Nephron progenitor cell (in vitro differentiated cells): ENCODE measurements around the gene CCND3.
A peak's percentile ranks its signal among the peaks of the same experiment; 100 is the strongest.

ENCODE experiments used
- DNase-seq: peaks from one replicate; pipeline ENCODE4 v3.0.0; 2021
- H3K27ac Mint-ChIP-seq: 2 replicates; pipeline ENCODE4 v1.8.0; 2021; ENCODE audit warnings: mild to moderate bottlenecking, moderate library complexity, mixed read lengths
- H3K27me3 Mint-ChIP-seq: 2 replicates; pipeline ENCODE4 v1.8.0; 2021; ENCODE audit warnings: mild to moderate bottlenecking, low read depth, mixed read lengths; ENCODE audit not compliant: poor library complexity
- H3K36me3 Mint-ChIP-seq: 2 replicates; pipeline ENCODE4 v1.8.0; 2021; ENCODE audit warnings: low read depth, mixed read lengths
- H3K4me1 Mint-ChIP-seq: 2 replicates; pipeline ENCODE4 v1.8.0; 2021; ENCODE audit warnings: mixed read lengths
- H3K4me3 Mint-ChIP-seq: 2 replicates; pipeline ENCODE4 v1.8.0; 2021; ENCODE audit warnings: mild to moderate bottlenecking, moderate library complexity, mixed read lengths
- H3K9me3 Mint-ChIP-seq: 2 replicates; pipeline ENCODE4 v1.8.0; 2021; ENCODE audit warnings: mild to moderate bottlenecking, moderate library complexity, mixed read lengths
- TF ChIP-seq, protein P1 (sequence below): fragments of 200-600 bp; sonication (generic); IDR thresholded peaks from 2 replicates; pipeline ENCODE4 v1.5.0; 2021; ENCODE audit warnings: antibody characterized with exemption

The CCND3 gene

DNA sequence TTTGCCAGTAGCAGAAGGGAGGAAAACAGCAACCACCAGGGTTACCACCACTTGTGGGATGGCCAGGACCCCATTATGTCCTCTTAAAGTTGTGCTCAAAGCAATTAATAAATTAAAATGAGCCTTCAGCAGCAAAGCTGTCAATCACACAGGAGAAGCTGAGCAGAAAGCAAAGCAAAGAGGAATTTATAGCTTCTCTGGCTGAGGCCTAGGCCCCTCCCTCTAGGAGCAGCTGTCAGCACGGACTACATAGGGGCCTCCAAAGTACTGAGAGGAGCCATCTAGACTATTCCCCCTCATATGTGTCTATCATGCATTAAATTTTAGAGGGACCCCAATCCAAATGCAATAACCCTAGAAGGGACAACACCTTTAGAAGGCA is 6.4 kb downstream of the CCND3 start:
- DNase-seq, result no peak
- Mint-ChIP-seq H3K27me3 (peaks cover 6% of the 10 kb centered on the region), H3K36me3 (peaks cover 35% of the 10 kb centered on the region), H3K4me3 (no peak overlapping the region), H3K9me3 (no peaks in the 10 kb centered on the region), H3K27ac (peak overlapping the region; percentile 52), H3K4me1 (peaks cover 31% of the 10 kb centered on the region)
- TF ChIP-seq, protein P1, sequence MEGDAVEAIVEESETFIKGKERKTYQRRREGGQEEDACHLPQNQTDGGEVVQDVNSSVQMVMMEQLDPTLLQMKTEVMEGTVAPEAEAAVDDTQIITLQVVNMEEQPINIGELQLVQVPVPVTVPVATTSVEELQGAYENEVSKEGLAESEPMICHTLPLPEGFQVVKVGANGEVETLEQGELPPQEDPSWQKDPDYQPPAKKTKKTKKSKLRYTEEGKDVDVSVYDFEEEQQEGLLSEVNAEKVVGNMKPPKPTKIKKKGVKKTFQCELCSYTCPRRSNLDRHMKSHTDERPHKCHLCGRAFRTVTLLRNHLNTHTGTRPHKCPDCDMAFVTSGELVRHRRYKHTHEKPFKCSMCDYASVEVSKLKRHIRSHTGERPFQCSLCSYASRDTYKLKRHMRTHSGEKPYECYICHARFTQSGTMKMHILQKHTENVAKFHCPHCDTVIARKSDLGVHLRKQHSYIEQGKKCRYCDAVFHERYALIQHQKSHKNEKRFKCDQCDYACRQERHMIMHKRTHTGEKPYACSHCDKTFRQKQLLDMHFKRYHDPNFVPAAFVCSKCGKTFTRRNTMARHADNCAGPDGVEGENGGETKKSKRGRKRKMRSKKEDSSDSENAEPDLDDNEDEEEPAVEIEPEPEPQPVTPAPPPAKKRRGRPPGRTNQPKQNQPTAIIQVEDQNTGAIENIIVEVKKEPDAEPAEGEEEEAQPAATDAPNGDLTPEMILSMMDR, result no peak

DNA sequence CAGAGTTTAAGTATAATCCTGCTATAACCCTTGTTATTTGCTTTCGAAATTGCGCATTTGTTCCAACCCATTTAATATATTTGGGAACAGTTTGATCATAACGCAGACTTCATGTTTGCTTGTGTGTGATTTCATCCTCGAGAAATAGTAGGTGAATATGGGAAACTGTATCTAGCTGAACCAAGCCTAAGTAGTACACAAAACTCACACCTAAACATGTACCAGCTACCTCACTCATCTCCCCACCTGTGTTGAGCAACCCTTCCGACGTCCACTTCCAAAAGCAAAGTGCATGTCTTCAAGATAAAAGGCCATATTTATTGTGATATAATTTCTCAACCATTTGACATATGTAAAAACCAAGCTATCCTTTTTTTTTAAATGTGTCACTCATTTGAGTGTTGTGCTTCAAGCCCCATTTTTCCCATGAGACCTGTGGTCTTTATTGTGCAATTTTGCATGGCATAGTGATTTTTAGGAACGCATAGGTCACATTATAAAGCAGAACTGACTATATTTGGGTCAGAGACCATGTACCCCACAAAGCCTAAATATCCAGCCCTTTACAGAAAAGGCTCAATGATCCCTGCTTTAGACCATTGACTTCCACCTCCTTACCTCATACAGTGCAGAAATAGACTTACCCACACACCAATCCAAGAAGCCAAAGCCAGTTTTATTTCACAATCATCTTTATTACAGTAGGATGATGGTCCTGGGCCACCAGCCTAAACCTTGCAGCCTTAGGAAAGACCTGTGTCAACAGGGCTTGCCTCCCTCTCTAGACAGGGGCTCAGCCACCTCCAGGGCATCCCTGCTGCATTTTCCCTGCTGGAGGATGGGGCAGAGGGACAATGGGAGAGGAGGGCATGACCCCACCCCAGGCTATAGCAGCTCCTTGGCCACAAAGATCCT is 7.1 kb downstream of the CCND3 start:
- no peaks in the 10 kb centered on the region for H3K9me3 Mint-ChIP-seq
- no peaks in the 10 kb centered on the region for H3K27me3 Mint-ChIP-seq
- H3K4me3 Mint-ChIP-seq, result no peak overlapping the region
- peak overlapping the region; percentile 52 for H3K27ac Mint-ChIP-seq
- H3K4me1 Mint-ChIP-seq, result peaks cover 25% of the 10 kb centered on the region
- TF ChIP-seq, protein P1, result no peak
- H3K36me3 Mint-ChIP-seq, result peaks cover 38% of the 10 kb centered on the region
- no peak for DNase-seq

DNA sequence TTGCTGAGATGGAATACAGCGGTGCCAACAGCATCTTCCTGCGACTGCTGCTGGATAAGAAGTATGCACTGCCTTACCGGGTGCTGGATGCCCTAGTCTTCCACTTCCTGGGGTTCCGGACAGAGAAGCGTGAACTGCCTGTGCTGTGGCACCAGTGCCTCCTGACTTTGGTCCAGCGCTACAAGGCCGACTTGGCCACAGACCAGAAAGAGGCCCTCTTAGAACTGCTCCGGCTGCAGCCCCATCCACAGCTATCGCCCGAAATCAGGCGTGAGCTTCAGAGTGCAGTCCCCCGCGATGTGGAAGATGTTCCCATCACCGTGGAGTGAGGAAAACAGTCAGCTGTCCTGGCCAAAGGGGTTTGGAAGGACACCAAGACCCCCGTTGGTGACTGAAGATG is 9.2 kb downstream of the CCND3 start:
- Mint-ChIP-seq H3K36me3 (peaks cover 57% of the 10 kb centered on the region), H3K9me3 (no peaks in the 10 kb centered on the region), H3K27ac (no peak overlapping the region), H3K4me1 (peaks cover 9% of the 10 kb centered on the region), H3K4me3 (no peak overlapping the region), H3K27me3 (no peaks in the 10 kb centered on the region)
- DNase-seq, result no peak
- TF ChIP-seq, protein P1, result no peak

DNA sequence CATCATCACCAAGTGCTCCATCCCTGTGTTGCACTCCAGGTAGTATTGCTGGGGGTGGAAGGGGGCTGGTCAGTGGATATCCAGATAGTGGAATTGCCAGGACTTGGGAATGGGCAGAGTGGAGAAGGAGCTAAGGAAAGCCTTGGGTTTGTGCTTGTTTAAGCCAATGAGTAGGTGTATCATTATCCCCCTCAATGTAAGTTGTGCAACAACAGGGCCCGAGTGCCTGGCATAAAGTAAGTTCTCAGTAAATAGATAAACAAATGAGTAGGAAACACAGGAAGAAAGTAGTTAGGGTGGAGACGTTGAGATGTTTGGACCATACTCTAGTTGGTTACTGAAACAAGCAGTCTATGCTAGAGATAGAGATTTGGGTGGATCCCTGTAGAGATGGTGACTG is 9.8 kb downstream of the CCND3 start:
- no peak overlapping the region for H3K27ac Mint-ChIP-seq
- no peak for DNase-seq

DNA sequence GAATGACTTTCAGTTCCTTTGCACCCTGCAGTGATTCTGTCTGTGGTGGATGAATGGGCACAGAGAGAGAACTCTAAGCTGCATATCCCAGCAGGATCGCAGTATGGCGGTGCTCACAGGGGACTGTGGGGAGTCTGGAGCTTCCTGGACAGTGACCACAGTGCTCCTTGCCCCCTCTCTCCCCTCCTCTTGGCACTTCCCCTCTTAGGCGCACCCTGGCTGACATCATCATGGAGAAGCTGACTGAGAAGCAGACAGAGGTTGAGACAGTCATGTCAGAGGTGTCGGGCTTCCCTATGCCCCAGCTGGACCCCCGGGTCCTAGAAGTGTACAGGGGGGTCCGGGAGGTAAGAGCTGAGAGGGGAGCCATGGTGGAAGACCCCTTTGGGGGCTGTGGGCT is 11.7 kb downstream of the CCND3 start:
- TF ChIP-seq, protein P1, result no peak
- DNase-seq, result no peak
- Mint-ChIP-seq H3K36me3 (peaks cover 64% of the 10 kb centered on the region), H3K27ac (no peak overlapping the region), H3K9me3 (no peaks in the 10 kb centered on the region), H3K27me3 (no peaks in the 10 kb centered on the region), H3K4me1 (peaks cover 6% of the 10 kb centered on the region), H3K4me3 (no peak overlapping the region)

More for the DNA sequence above, 9.8 kb downstream of the CCND3 start:
- TF ChIP-seq, protein P1, result no peak
- Mint-ChIP-seq H3K4me1 (peaks cover 9% of the 10 kb centered on the region), H3K4me3 (no peak overlapping the region), H3K27me3 (no peaks in the 10 kb centered on the region), H3K9me3 (no peaks in the 10 kb centered on the region), H3K36me3 (peaks cover 61% of the 10 kb centered on the region)

DNA sequence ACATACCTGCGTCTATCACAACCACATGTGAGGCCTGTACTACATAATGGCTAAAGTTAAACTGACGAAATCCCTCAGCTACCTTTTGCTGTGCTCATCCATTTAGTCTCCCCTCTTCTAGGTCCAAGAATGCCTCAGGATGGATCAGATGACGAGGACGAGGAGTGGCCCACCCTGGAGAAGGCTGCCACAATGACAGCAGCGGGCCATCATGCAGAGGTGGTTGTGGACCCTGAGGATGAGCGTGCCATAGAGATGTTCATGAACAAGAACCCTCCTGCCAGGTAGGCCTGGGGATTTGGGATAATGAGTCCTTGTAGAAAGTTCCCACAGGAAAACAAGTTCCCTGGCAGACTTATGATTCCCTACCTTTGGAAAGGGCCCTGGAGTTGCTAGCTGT is 14.4 kb downstream of the CCND3 start:
- Mint-ChIP-seq H3K9me3 (no peaks in the 10 kb centered on the region), H3K27me3 (no peaks in the 10 kb centered on the region), H3K4me1 (peaks cover 30% of the 10 kb centered on the region), H3K4me3 (no peak overlapping the region), H3K36me3 (peaks cover 63% of the 10 kb centered on the region), H3K27ac (no peak overlapping the region)
- TF ChIP-seq, protein P1, result no peak
- no peak for DNase-seq
